Stimulated activated CD8-positive, alpha-beta memory T cell treated with anti-CD3 and anti-CD28 coated beads, Interleukin-4, amount 100 ng/mL, for 4 hours (primary cell): ENCODE measurements around the gene TXNDC17.
"Not testable (repeated sequence)": the region's sequence is repeated elsewhere in the genome, so short reads cannot be mapped to it uniquely, and the experiment has no call there.

Experiments
- DNase-seq, 2 donors: peaks; one replicate each; pipeline ENCODE4 v3.0.0-alpha.2; 2020; ENCODE audit warnings: low read depth in 2 of 2, low spot score in 1 of 2

Gene TXNDC17

DNA sequence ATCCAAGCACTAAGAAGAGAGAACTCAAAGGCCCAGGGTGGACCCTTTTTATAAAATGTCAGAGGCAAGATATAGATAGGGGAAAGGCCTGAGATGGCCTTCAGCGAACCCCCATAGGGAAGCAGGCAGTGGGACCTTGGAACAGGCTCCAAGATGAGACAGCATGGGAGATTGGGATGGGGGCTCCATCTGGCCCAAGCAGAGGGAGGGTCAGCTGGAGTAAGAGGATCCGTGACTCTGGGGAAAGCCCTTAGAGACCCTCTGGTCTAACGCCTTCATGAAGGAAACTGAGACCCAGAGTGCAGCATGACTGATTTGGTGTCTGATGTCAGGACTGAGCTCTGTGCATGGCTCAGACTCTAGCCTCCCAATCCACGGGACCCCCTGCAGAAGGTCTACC is 41.5 kb downstream of the TXNDC17 start:
- DNase-seq, result no peak

DNA sequence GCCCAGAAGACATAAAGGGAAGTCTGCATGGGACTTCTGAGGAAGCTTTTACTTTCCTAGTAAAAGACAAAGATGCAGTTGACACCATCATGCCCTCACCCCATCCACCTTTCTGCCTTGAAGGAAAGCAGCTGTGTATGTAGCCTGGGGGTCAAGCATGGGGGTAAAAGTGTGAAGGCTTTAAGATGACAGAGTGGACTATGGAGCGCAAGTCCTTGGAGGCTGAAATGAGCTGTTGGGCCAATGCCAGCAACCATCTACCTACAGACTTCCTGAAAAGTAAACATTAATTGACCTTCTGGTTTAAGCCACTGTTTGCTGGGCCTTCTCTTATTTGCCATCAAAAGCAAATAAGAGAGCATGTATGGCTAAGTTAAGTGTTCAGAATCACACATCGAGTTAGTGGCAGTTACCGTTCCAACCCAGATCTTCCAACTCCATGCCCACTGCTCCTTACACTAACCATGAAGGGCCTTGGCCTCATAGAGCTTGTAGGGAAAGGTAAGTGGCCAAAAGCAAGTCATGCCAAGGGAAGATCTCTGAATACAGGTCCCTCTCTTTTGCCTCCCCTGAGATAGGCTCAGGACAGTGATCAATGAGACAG is 42.3 kb downstream of the TXNDC17 start:
- no peak for DNase-seq

DNA sequence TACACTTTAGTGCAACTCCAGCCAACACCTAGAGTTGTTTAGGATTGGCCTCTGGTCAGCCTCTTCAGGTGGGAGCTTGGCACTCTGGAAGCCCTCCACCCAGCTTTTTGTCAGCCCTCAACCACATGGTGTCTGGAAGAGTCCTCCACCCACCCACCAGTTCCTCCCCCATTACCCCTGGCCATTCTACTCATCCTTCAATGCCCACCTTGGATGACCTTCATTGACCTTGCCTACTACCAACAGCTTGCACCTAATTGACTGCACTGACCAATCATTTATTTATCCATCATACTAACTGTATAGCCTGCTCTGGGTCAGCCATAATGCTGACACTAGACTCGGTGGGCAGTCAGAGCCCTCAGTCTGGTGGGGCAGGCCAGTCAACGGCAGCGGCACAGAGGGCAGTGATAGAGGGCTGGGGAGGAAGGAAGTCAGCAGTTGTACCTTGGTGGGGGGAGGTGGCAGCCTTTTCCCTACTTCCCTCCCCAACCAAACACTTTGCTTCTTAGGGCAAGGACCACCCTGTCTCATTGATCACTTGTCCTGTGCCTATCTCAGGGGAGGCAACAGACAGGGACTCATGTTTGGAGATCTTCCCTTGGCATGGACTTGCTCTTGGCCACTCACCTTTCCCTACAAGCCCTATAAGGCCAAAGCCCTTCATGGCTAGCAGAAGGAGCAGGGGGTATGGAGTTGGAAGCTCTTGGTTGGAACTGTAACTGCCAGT is 43.0 kb downstream of the TXNDC17 start:
- no peak for DNase-seq

DNA sequence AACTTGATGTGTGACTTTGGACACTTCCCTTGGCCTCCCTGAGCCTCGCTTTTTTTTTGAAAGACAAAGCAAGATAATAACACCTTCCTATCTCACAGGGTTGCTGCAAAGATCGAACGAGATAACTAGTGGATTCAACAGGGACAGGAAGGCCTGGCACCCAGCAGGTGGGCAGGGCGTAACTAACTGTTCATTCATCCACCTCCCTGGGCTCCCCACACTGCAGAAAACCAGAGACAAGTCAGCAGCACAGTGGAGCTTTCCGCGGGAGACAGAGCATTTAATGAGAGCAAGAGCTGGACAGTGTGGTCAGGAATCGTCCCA is 43.6 kb downstream of the TXNDC17 start:
- no peak for DNase-seq

GRCh38 chr17:6684881-6685767 is 44.3 kb downstream of the TXNDC17 start:
- no peak for DNase-seq

GRCh38 chr17:6686026-6686425 is 45.2 kb downstream of the TXNDC17 start:
- DNase-seq, result no peak

DNA sequence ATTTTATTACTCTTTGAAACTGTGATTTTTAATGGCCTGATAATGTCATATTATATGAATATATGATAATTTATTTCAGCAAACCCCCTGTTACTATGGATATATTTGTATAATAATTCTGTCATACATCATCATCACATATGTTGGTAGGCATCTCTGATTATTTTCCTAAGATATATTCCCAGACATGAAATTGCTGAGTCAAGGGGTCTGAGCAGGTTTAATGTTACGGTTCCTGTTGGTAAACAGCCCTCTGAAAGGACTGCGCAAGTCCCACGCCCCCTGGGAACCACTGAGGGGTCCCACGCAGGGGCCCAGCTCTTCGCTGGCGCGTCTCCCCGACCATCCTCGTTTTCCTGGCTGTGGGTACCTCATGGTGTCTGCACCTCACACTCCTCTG is 48.1 kb downstream of the TXNDC17 start:
- DNase-seq, result no peak

GRCh38 chr17:6690641-6691040 is 49.8 kb downstream of the TXNDC17 start:
- no peak for DNase-seq

GRCh38 chr17:6691546-6691945 is 50.7 kb downstream of the TXNDC17 start:
- no peak for DNase-seq

- DNase-seq, result not testable (repeated sequence)
Observed at GRCh38 chr17:6691958-6692357, 51.1 kb downstream of the TXNDC17 start.
